GM19324 (cell line): Measurements from ENCODE around the gene MYH13.
"Not testable (repeated sequence)": the region's sequence is repeated elsewhere in the genome, so short reads cannot be mapped to it uniquely, and the experiment has no call there.

Source experiments
- ATAC-seq: cut with Tn5 transposase; IDR thresholded peaks from one replicate; pipeline ENCODE4 v1.9.1; 2021; ENCODE audit warnings: mild to moderate bottlenecking, moderate library complexity; ENCODE audit not compliant: unreplicated experiment, low FRiP score

Gene MYH13

DNA sequence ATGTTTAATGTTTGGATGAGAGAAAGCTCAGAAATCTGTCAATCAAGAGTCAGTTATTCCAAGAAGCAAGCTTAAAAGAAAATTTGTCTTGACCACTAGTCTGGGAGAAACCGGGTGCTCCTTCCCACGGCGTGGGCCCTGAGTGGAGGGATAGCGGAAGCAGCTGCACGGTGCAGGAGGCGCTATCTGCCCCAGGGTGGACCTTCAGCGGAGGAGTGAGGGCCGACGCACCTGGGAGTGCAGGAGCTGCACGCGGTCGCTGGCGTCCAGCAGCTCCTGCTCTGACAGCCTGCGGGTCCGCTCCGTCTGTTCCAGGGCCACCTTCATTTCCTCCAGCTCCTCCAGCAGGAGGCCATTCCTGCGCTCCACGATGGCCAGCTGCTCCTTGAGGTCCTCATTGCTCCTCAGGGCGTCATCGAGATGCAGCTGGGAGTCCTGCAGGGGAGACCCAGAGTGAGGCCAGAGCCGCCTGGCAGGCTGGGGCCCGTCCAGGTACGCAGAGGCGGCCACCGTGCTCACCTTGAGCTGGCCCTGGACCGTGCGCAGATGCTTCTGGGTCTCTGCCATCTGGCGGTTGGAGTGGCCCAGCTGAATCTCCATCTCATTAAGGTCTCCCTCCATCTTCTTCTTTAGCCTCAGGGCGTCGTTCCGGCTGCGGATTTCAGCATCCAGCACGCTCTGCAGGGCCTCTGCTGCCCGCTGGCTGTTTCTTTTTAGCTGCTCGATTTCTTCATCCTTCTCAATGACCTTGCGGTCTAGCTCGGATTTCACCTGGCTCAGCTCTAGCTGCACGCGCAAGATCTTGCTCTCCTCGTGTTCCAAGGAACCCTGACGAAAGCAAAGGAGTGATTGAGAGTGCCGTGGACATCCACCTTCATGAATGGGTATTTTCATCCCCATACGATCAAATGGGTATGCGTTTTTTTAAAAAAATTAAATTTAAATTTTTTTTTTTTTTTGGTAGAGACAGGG lies 63.5 kb downstream of the MYH13 start:
- no peak for ATAC-seq

DNA sequence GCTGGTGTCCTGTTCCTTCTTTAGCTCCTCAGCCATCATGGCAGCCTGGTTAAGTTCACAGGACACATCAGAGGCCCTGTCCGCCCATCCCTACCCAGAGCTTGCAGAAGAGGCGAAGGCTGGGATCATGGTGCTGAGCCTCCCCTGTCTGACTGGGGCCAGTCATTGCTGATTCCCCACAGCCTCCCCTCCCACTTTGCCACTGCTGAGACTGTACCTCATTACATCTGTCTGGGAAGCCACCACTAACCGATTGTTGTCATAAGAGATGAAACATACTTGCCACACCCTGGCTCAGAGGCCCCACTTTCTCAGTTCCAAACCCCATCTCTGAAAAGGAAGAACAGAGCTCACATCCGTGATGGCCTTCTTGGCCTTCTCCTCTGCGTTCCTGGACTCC lies 66.2 kb downstream of the MYH13 start:
- no peak for ATAC-seq

DNA sequence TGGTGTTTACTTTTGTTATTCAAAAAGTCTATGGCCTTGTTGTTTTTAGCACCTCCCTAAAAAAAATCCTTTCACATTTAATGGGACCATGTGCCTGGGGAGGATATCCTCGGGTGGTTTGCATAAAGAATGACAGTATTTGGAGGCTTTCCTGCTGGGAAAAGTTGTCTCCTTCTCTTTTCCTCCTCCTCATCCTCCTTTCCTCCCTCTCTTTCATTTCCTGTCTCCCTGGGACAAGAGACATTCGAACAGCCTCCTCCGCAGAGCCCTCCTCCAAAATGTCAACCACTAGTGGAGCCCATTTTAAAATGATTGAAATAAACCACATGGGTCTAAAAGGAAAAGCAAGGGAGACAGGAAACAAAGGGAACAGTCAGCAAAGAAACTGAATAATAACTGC lies 67.4 kb downstream of the MYH13 start:
- no peak for ATAC-seq

DNA sequence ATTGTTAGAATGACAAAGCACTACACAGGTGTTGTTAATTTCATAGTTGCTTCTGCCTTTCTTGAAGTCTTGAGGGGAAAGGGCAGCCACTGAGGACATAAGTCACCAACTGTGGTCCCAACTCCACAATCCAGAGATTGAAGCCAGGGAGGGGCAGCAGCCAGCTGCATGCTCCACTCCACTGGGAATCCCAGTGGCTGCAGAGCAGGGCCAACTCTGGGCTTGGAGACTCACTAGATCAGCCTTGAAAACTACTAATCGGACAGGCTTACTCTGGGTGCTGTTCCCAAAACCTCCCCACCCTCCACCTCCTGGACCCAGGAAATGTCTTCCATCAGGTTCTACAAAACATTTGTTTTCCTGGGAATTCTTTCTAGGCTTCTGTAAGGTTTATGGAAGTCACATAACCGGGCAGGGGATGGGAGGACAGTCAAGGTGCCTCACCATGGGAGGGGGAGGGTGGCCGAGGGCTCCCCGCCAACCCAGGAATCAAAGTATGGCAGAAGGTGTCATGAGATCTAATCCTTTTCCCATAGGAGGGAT lies 68.0 kb downstream of the MYH13 start:
- ATAC-seq, result no peak

DNA sequence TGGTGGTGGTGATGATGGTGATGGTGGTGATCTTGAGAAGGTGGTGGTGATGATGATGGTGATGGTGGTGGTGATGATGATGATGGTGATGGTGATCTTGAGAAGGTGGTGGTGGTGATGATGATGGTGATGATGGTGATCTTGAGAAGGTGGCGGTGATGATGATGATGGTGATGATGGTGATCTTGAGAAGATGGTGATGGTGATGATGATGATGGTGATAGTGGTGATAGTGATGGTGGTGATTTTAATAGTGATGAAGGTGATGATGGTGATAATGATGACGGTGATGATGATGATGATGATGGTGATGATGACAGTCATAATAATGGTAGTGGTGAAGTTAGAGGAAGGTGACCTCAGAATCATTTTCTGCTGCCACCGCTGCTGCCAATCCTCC lies 75.1 kb downstream of the MYH13 start:
- ATAC-seq, result no peak

DNA sequence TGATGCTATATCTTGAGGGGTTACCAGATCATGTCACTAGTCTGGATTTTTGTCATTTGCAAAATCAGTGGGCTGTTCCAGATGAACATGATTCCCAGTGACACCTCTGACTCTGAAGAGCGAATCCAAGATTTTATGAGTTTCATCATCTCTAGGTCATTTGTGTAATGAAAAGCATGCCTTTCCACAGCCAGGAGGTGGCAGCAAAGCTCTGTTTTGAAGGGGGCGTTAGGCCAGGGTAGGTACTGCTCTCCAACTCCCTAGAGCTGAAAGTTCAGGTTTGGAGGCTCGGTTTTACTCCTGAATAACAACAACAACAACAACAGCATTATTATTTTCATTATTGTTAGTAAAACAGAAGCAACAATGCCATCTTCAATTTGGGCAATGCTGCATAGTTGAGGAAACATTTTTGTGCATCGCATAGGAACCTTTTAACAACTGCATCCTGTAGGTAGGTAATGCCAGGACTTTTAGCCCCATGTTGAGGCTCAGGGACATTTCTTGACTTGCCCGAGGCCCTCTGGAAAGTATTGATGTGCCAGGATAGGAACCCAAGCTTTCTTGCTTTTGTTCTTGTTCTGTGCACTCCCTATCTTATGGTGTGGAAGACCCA lies 77.0 kb downstream of the MYH13 start:
- no peak for ATAC-seq

DNA sequence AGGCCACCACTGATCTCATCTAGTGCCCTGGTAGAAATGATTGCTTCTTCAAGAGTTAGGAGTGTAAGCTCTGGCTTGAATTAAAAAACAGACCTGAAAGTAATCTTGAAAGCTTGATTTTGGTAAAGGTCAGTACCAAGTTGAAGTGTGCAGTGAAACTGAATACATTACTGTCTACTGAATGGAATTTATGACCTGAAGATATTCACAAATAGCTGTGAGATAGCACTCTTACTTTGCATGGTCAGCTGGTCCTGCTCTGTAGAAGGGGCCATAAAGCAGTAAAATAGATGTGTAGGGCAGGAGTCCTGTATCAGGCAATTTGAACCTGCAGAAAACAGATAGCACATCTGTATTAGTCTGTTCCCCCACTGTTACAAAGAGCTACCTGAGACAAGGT lies 78.6 kb downstream of the MYH13 start:
- ATAC-seq, result no peak

DNA sequence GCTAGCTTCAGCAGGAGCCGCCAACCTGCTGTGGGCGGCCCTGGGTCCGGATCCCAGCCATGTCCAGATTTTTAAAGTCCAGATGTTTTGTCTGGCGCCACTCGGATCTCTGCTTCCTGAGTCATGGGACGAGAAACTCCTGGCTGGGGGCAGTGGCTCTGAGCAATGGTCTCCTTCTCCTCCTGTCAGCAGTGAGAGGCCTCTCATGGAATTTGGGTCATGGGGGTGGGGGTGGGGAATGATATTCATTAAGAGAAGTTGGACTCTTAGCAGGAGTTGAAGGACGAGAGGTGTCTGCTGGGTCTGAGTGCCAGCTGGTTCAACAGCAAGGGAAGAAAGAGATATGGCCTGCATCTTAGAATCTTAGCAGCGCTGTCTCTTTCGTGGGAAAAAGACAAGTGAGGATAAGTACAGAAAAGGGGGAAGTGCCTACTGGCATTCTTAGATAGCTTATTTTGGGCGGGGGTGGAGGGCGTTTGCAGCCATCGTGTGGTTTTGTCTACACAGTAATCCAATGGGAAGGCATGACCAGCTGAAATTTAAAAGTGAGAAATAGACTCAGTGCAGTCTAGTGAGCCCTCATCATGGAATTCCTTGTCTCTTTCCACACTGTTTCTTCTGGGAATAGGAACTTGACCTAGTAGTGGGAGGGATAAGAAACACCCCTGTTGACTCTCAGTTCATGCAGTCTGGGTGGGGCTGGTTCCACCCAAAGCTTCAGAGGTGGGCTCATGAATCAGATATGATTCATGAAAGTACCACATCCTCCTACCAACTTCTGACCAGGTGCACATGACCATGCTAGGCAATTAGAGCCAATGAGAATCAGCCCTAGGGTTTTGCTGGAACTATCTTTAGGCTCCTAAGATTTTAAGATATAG lies 80.5 kb downstream of the MYH13 start:
- no peak for ATAC-seq

DNA sequence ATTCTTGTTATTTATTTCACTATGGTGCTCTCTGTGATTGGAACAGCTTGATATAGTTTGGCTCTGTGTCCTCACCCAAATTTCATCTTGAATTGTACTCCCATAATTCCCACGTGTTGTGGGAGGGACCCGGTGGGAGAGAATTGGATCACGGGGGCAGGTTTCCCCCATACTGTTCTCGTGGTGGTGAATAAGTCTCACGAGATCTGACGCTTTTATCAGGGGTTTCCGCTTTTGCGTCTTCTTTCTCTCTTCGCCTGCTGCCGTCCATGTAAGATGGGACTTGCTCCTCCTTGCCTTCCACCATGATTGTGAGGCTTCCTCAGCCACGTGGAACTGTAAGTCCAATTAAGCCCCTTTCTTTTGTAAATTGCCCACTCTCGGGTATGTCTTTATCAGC lies 81.2 kb downstream of the MYH13 start:
- not testable (repeated sequence) for ATAC-seq

DNA sequence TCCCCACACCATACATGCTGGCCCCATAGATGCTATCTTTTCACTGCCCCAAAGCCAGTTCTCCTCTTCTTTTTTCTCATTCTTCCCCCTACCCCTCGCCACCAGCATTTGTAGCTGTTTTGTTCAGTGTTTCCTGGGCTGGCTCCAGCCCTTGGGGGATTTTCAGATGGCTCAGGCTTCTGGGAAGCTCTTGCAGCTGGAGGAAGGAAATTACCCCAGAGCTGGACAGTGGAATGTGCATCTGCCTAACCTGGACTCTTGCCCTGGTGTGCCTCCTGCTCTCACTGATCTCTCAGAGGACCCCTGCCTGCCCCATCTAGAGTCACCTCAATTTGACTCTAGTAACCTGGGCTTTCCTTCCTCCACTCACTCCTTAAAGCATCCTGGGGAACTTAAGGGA lies 82.8 kb downstream of the MYH13 start:
- ATAC-seq, result no peak

DNA sequence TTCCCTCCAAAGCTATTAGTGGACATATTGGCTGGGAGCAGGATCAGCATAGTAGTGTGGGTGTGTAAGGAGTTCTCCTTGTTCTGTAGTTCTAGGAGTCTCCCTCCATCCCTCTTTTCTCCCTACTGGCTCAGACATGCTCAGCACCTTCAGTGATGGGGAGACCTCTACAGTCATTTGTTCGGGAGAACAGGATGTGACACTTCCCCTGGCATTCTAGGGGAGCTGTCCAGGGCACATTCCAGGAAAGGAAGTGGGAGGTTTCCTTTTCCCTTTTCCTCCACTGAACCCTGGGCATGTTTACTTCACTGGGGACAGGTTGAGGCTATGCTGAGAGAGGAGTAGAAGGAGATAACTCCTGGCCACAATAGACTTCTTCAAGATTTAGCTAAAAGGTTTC lies 86.5 kb downstream of the MYH13 start:
- no peak for ATAC-seq

DNA sequence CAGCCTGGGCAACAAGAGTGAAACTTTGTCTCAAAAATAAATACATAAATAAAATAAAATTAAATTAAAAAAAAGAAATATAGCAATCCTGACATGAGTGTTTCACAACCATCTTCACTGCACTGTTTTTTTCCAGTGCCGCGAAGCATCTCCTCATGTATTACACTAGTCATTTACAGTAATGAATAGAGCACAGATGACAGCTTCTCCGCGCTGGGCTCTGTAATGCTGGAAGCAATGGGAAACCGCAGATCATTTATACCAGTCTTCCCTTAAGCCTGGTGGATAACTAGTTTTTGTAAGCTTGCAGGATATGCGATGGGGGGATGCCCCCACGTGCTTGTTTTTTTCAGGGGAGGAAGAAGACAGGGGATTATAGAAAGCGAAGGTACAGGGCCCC lies 86.9 kb downstream of the MYH13 start:
- no peak for ATAC-seq

DNA sequence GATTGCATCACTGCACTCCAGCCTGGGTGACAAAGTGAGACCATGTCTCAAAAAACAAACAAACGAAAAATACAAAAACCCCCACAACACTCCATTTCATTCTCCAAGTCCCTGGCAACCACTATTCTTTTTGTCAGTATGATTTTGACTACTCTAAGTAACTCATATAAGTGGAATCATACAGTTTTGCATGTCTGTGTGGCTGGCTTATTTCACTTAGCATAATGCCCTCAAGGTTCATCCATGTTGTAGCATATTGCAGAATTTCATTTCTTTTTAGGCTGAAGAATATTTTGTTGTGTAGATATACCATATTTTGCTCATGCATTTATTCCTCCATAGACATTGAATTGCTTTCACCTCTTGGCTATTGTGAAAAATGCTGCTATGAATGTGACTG lies 92.7 kb downstream of the MYH13 start:
- ATAC-seq, result no peak

DNA sequence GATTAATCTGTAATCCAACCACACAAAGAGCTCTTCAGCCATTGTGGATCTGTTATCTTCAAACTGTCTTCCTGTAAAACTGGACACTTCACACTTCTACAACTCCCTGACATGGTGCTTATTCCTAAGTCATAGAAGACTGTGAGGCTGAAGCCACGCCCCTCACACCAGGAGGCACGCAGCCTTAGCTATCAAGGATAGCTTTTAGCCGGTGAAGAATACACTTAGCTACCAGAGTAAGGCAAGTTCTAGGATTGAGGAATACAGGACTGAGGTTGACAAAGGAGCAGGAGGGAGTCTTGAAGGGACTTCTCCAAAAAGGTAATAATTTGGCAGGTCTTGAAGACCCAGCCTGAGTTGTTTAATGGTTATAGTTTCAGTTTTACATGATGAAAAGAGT lies 94.6 kb downstream of the MYH13 start:
- no peak for ATAC-seq

DNA sequence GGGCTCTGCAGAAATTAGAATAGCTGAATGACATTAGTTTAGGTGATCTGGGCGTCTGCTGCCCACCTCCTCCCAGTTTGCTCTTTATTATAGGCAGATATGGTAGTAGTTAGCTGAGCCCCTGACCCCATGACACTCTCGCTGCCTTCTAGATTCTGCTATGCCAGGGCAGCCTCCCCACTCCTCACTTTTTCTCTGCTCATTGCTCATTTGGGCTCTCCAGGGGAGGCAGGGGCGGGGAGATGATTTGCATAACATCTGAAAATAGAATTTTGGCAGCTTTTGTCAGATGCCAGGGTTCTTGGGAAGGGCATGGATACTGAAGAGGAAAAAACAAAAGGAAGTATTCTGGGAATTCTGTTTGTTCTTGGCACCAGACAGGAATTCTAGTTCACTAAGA lies 96.4 kb downstream of the MYH13 start:
- ATAC-seq, result no peak

DNA sequence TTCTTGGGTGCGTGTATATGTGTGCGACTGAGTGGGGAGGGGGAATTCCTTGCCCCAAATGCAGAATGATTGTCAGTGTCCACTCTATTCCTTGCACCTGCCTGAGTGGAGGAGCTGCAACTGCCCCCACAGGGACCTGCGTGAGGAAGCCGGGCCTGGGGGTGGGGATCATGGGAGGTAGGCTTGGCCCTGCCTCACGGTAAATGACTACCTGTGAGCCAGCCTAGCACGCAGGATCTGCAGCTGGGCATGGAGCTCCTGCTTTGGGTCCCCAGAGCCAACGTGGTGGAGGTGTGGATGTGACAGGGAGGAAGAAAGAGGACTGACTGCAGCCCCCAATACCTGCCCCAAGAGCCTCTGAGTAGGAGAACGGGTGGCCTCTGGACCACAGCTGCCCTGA lies 97.4 kb downstream of the MYH13 start:
- no peak for ATAC-seq

DNA sequence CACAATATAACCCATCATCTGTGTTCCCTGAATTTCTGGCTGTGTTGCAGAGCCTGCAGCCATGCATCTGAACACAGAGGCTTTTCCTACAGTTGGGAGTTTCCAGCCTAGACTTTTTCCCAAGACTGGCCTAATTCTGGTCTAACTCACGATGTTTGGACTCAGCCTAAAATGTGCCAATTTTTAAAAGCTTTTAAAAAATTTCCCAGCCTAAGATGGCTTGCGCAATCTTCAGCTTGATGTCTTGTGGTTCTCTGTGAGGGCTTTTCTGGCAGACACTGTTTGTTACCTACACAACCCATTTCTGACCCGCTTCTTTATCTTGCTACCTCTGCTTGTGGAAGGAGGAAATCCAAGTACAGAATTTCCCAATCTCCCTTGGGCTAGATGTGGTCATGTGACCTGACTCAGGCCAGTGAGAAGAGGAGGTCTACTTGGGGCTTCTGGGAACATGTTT lies 101.7 kb downstream of the MYH13 start:
- no peak for ATAC-seq

DNA sequence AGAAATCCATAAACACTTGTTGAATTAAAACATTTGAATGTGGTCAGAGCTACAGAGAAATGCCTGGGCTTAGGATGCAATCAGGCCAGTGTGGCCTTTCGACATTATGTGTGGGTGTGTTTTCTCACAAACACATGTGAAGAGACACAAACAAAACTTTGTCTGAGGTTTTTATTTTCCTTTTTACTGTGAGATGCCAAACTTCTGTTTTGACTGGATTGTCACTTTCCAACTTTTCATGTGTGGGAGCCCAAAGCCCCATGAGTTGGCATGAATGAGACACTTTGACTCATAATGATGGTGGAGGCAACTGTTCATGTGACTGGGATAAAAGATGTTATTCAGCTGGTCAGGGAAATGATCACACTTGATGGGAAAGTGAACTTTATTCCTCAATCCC lies 102.5 kb downstream of the MYH13 start:
- ATAC-seq, result no peak

DNA sequence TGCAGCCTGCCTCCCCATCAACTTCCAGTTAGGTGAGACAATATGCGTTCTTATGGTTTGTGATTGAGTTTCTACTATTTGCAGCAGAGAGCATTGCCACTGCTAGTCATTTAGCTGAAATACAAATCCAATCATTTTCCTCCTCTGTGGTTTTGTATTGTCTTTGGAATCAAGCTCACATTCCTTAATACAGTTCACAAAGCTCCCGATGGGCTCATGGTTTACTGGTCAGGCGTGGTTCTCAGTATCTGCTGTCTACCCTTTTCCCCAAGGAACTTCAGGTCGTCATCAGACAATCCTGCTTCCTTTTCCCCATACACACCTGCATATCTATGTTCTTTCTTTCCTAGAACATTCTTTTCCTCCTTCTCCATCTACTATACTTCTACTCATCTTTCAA lies 104.8 kb downstream of the MYH13 start:
- ATAC-seq, result no peak

DNA sequence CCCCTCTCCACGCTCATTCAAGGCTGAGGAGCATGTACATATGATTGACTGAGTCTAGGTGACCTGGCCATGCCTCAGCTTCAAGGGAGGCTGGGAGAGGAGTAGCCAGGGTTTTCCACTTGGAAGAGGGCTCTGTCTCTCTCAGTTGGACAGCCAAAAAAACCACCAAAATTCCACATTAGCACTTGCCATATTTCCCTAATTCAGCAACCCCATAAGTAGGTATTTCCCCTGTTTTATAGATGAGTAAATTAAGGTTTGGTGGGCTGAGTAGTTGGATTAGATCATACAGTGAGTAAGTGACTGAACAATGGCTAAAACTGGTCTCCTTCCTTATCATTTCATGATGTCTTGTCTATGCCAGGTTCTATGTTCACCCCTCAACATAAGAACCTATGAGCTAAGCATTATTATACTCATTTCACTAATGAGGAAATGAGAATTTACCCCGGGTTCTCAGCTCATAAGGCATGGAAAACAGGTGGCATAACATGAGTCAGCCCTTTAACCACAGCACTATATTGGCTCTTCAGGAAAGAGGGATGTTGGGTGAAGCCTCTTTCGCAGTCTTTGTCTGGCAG lies 106.4 kb downstream of the MYH13 start:
- ATAC-seq, result no peak
